ENCODE data around the gene AGK. TPM values are rescaled to one million over a fixed set of nuclear protein-coding genes. Genes with fewer than 3 reads are reported as not detected.
A peak's percentile ranks its signal among the peaks of the same experiment; 100 is the strongest.
"Not testable (repeated sequence)": the region's sequence is repeated elsewhere in the genome, so short reads cannot be mapped to it uniquely, and the experiment has no call there.

Gene AGK
- total and polyA plus RNA-seq, 2 experiments from 2014 or later = 25.6 to 30.8 TPM

DNA sequence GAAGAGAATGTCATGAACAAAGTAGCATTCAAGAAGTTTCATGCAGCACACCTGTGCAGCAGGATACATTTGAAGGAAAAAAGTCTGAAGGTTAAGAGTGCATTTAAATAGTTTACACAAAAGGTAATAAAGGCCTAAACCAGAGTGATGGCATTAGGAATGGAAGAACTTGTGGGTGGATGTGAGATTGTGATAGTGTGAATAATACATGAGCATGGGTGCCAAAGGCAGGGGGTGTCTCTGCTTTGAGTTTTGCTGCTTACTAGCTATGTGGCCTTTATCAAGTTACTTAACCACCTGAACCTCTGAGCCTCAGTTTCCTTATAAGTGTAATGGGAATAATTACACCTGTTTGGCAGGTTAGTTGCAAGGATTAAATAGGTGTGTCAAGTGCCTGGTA lies 21.0 kb downstream of the AGK start:
- no peak for DNase-seq (ENCODE audit: low read depth in 1 of 2, low spot score in 1 of 2)
- no peak for TF ChIP-seq CTCF (IDR thresholded peaks at IDR 0.05; ENCODE audit: low read depth, low read length)
- no peaks in the 10 kb centered on the region for H3K4me1 ChIP-seq (ENCODE audit: low read depth)
- H3K27me3 ChIP-seq = no peaks in the 10 kb centered on the region
- no peak overlapping the region for H3K4me3 ChIP-seq
- H3K27ac ChIP-seq = no peak overlapping the region
- no peaks in the 10 kb centered on the region for H3K9me3 ChIP-seq (ENCODE audit: low read depth)
- H3K36me3 ChIP-seq = no peaks in the 10 kb centered on the region

GRCh38 chr7:141573511-141573910 lies 22.3 kb downstream of the AGK start:
- H3K4me3 ChIP-seq = no peak overlapping the region
- H3K27me3 ChIP-seq = no peaks in the 10 kb centered on the region
- no peak overlapping the region for H3K27ac ChIP-seq
- no peaks in the 10 kb centered on the region for H3K4me1 ChIP-seq (ENCODE audit: low read depth)
- H3K9me3 ChIP-seq (ENCODE audit: low read depth) = no peaks in the 10 kb centered on the region
- TF ChIP-seq CTCF (IDR thresholded peaks at IDR 0.05; ENCODE audit: low read depth, low read length) = no peak
- DNase-seq (ENCODE audit: low read depth in 1 of 2, low spot score in 1 of 2) = no peak
- H3K36me3 ChIP-seq = no peaks in the 10 kb centered on the region

DNA sequence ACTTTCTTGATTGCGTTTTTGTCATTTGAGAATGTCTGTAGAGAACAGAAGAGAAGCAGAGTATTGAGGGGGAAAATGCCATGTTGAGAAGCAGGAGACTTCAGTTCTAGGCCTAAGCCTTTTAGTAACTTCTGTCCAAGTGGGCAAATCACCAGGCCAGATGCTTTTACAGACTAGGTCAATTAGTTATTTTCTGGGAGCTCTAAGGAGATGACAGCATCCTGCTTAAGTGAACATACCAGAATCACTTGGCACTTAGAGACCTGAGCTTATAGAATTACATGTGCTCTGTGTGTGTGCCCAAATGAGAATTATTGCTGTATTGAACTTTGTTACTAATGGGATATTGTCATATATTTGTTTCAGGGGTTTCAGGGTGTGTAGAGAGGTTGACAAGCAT lies 24.0 kb downstream of the AGK start:
- H3K9me3 ChIP-seq (ENCODE audit: low read depth) = no peaks in the 10 kb centered on the region
- no peak overlapping the region for H3K4me3 ChIP-seq
- no peaks in the 10 kb centered on the region for H3K27me3 ChIP-seq
- DNase-seq (ENCODE audit: low read depth in 1 of 2, low spot score in 1 of 2) = no peak
- no peak overlapping the region for H3K27ac ChIP-seq
- TF ChIP-seq CTCF (IDR thresholded peaks at IDR 0.05; ENCODE audit: low read depth, low read length) = no peak
- no peaks in the 10 kb centered on the region for H3K36me3 ChIP-seq
- H3K4me1 ChIP-seq (ENCODE audit: low read depth) = no peaks in the 10 kb centered on the region

DNA sequence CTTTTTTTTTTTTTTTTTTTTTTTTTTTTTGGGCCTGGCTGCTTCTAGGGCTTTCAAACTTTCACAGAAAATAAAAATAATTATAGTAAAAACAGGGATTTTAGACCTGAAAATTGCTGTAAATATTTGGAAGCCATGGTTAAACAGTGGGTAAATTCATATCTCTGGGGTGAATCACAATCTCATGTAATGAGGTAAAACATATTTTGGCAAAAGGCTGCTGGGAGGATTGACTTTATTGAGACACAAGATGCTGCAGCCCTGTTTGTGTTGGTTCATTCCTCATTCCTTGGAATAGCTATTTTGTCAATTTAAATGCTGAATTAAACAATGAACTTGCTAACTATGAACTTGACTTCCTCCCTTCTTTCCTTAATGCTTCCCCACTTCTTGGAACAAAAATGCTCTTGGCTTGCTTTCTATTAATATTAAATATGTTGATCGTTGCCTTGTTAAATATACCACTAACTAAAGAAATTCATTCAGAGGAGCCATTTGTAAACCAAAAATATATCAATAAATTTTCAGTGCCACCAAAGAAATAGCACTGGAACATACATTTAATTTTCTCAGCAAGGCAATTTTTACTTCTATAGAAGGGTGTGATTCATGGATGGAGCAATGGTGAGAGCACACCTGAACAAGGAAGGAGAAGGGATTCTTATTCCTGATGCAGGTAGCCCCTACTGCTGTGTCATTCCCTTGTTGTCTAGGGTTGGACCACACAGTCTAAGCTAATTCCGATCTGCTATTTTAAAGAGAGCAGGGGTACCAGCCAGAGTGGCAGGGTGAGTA lies 24.6 kb downstream of the AGK start:
- Histone ChIP-seq H3K4me1 (ENCODE audit: low read depth) (no peaks in the 10 kb centered on the region), H3K27ac (no peak overlapping the region), H3K27me3 (no peaks in the 10 kb centered on the region), H3K9me3 (ENCODE audit: low read depth) (no peaks in the 10 kb centered on the region), H3K4me3 (no peak overlapping the region), H3K36me3 (no peaks in the 10 kb centered on the region)
- no peak for DNase-seq (ENCODE audit: low read depth in 1 of 2, low spot score in 1 of 2)
- no peak for TF ChIP-seq CTCF (IDR thresholded peaks at IDR 0.05; ENCODE audit: low read depth, low read length)

- H3K27ac ChIP-seq = no peak overlapping the region
- H3K4me3 ChIP-seq = no peak overlapping the region
- no peaks in the 10 kb centered on the region for H3K4me1 ChIP-seq (ENCODE audit: low read depth)
- no peak for DNase-seq (ENCODE audit: low read depth in 1 of 2, low spot score in 1 of 2)
- no peaks in the 10 kb centered on the region for H3K27me3 ChIP-seq
- no peaks in the 10 kb centered on the region for H3K9me3 ChIP-seq (ENCODE audit: low read depth)
- no peak for TF ChIP-seq CTCF (IDR thresholded peaks at IDR 0.05; ENCODE audit: low read depth, low read length)
- no peaks in the 10 kb centered on the region for H3K36me3 ChIP-seq
Measured at GRCh38 chr7:141577043-141577839, 26.0 kb downstream of the AGK start.

DNA sequence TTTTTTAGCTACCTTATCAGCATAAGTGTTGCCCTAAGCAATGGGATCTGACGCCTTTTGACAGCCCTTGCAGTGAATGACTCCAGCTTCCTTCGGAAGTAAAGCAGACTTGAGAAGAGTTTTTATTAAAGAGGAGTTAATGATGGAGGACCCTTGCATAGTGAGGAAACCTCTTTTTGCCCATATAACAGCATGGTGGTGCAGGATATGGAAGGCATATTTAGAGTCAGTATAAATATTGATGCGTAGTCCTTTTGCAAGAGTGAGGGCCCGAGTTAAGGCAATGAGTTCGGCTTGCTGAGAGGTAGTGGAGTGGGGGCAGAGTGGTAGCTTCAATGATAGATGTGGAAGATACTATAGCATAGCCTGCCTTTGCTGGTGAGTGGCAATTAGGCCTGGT lies 28.7 kb downstream of the AGK start:
- H3K9me3 ChIP-seq (ENCODE audit: low read depth); H3K27ac ChIP-seq; H3K36me3 ChIP-seq; H3K4me1 ChIP-seq (ENCODE audit: low read depth); H3K27me3 ChIP-seq; H3K4me3 ChIP-seq; DNase-seq (ENCODE audit: low read depth in 1 of 2, low spot score in 1 of 2): not testable (repeated sequence)

DNA sequence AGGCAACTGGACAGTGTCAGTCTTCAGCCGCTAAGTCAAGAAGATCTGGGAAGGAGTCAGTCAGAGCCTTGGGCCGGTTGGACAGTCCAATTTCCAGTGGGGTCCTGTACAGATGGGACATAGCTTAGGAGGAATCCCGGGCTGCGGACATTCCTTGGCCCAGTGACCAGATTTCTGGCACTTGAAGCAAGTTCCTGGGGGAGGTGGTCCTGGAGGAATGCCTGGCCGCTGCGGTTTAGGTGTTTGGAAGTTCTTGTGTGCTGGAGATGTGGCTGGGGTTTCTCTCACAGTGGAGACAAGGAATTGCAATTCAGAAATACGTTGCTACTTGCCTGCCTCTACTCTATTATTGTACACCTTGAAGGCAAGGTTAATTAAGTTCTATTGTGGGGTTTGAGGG lies 30.9 kb downstream of the AGK start:
- not testable (repeated sequence) for H3K4me3 ChIP-seq; H3K36me3 ChIP-seq; H3K4me1 ChIP-seq (ENCODE audit: low read depth); H3K9me3 ChIP-seq (ENCODE audit: low read depth); H3K27me3 ChIP-seq; H3K27ac ChIP-seq
- DNase-seq (ENCODE audit: low read depth in 1 of 2, low spot score in 1 of 2) = peak in 1 of 2 donors; percentile 54

Measured in cardiac muscle cell (in vitro differentiated cells and primary cell).